ENCODE measurements around the gene VASP.

VASP gene

GRCh38 chr19:45495178-45495577 lies 12.1 kb upstream of the VASP start:
- ATAC-seq (replicated peaks; ENCODE audit: extremely low read depth, poor library complexity, severe bottlenecking): no peak
- Mint-ChIP-seq H3K9me3 (no peaks in the 10 kb centered on the region), H3K27ac (ENCODE audit: low read depth) (no peak overlapping the region), H3K36me3 (ENCODE audit: insufficient read depth) (peaks cover 12% of the 10 kb centered on the region), H3K27me3 (peaks cover 24% of the 10 kb centered on the region), H3K4me3 (peak overlapping the region; percentile 82), H3K4me1 (peaks cover 39% of the 10 kb centered on the region)
- no peak for DNase-seq (ENCODE audit: low spot score in 2 of 2)

- Mint-ChIP-seq H3K36me3 (ENCODE audit: insufficient read depth) (peaks cover 12% of the 10 kb centered on the region), H3K27me3 (peaks cover 24% of the 10 kb centered on the region), H3K27ac (ENCODE audit: low read depth) (peak overlapping the region; percentile 74), H3K4me1 (peaks cover 47% of the 10 kb centered on the region), H3K9me3 (no peaks in the 10 kb centered on the region), H3K4me3 (peak overlapping the region; percentile 82)
- DNase-seq (ENCODE audit: low spot score in 2 of 2): peak in 1 of 2 donors; percentile 23
- ATAC-seq (replicated peaks; ENCODE audit: extremely low read depth, poor library complexity, severe bottlenecking): peak; percentile 20
These were observed 10.8 kb upstream of the VASP start for GRCh38 chr19:45496349-45496953.

- H3K27ac Mint-ChIP-seq (ENCODE audit: low read depth): peak overlapping the region; percentile 29
- peaks cover 47% of the 10 kb centered on the region for H3K4me1 Mint-ChIP-seq
These were observed 9.5 kb upstream of the VASP start for GRCh38 chr19:45497791-45498190.

GRCh38 chr19:45498411-45499195 lies 8.7 kb upstream of the VASP start, which contains the start of gene PPM1N:
Gene PPM1N, plus strand, starts transcription at chr19:45498443. Its CDS starts 30 bp downstream, at chr19:45498473.
- Mint-ChIP-seq H3K36me3 (ENCODE audit: insufficient read depth) (peaks cover 10% of the 10 kb centered on the region), H3K27ac (ENCODE audit: low read depth) (peak within 1 kb of the TSS; percentile 74), H3K4me1 (peaks cover 41% of the 10 kb centered on the region), H3K27me3 (peaks cover 11% of the 10 kb centered on the region), H3K9me3 (no peaks in the 10 kb centered on the region), H3K4me3 (peak within 1 kb of the TSS; percentile 82)
- ATAC-seq (replicated peaks; ENCODE audit: extremely low read depth, poor library complexity, severe bottlenecking) (peak; percentile 75), DNase-seq (ENCODE audit: low spot score in 2 of 2) (peak; percentile 55 to 61)

More at GRCh38 chr19:45497791-45498190, 9.5 kb upstream of the VASP start:
- ATAC-seq (replicated peaks; ENCODE audit: extremely low read depth, poor library complexity, severe bottlenecking) (no peak), DNase-seq (ENCODE audit: low spot score in 2 of 2) (no peak)
- peaks cover 10% of the 10 kb centered on the region for H3K36me3 Mint-ChIP-seq (ENCODE audit: insufficient read depth)
- peaks cover 19% of the 10 kb centered on the region for H3K27me3 Mint-ChIP-seq
- H3K9me3 Mint-ChIP-seq: no peaks in the 10 kb centered on the region
- H3K4me3 Mint-ChIP-seq: peak overlapping the region; percentile 82

GRCh38 chr19:45499196-45500180 lies 7.8 kb upstream of the VASP start:
- Mint-ChIP-seq H3K9me3 (no peaks in the 10 kb centered on the region), H3K4me3 (peak overlapping the region; percentile 82), H3K4me1 (peaks cover 41% of the 10 kb centered on the region), H3K27me3 (peaks cover 11% of the 10 kb centered on the region), H3K27ac (ENCODE audit: low read depth) (no peak overlapping the region), H3K36me3 (ENCODE audit: insufficient read depth) (peaks cover 10% of the 10 kb centered on the region)
- ATAC-seq (replicated peaks; ENCODE audit: extremely low read depth, poor library complexity, severe bottlenecking) (peak; percentile 9), DNase-seq (ENCODE audit: low spot score in 2 of 2) (peak in 1 of 2 donors; percentile 30)

- Mint-ChIP-seq H3K4me3 (no peak overlapping the region), H3K9me3 (no peaks in the 10 kb centered on the region), H3K36me3 (ENCODE audit: insufficient read depth) (peaks cover 7% of the 10 kb centered on the region), H3K4me1 (peaks cover 39% of the 10 kb centered on the region), H3K27ac (ENCODE audit: low read depth) (no peak overlapping the region), H3K27me3 (no peaks in the 10 kb centered on the region)
- no peak for DNase-seq (ENCODE audit: low spot score in 2 of 2)
- no peak for ATAC-seq (replicated peaks; ENCODE audit: extremely low read depth, poor library complexity, severe bottlenecking)
These were observed 6.2 kb upstream of the VASP start for GRCh38 chr19:45500918-45501729.

- H3K27ac Mint-ChIP-seq (ENCODE audit: low read depth): no peak overlapping the region
- no peak overlapping the region for H3K4me3 Mint-ChIP-seq
- H3K36me3 Mint-ChIP-seq (ENCODE audit: insufficient read depth): peaks cover 7% of the 10 kb centered on the region
- no peak for DNase-seq (ENCODE audit: low spot score in 2 of 2)
- H3K4me1 Mint-ChIP-seq: peaks cover 39% of the 10 kb centered on the region
- no peaks in the 10 kb centered on the region for H3K27me3 Mint-ChIP-seq
- no peak for ATAC-seq (replicated peaks; ENCODE audit: extremely low read depth, poor library complexity, severe bottlenecking)
- no peaks in the 10 kb centered on the region for H3K9me3 Mint-ChIP-seq
These were observed 5.6 kb upstream of the VASP start for GRCh38 chr19:45501730-45502014.

- no peak for ATAC-seq (replicated peaks; ENCODE audit: extremely low read depth, poor library complexity, severe bottlenecking)
- no peak overlapping the region for H3K27ac Mint-ChIP-seq (ENCODE audit: low read depth)
- peaks cover 35% of the 10 kb centered on the region for H3K4me1 Mint-ChIP-seq
- H3K9me3 Mint-ChIP-seq: no peaks in the 10 kb centered on the region
- no peaks in the 10 kb centered on the region for H3K27me3 Mint-ChIP-seq
- H3K36me3 Mint-ChIP-seq (ENCODE audit: insufficient read depth): peaks cover 8% of the 10 kb centered on the region
- no peak overlapping the region for H3K4me3 Mint-ChIP-seq
- no peak for DNase-seq (ENCODE audit: low spot score in 2 of 2)
These were observed 5.2 kb upstream of the VASP start for GRCh38 chr19:45502111-45502510.

GRCh38 chr19:45503909-45504308 lies 3.4 kb upstream of the VASP start:
- ATAC-seq (replicated peaks; ENCODE audit: extremely low read depth, poor library complexity, severe bottlenecking) (no peak), DNase-seq (ENCODE audit: low spot score in 2 of 2) (no peak)
- H3K9me3 Mint-ChIP-seq: no peaks in the 10 kb centered on the region
- peaks cover 25% of the 10 kb centered on the region for H3K4me1 Mint-ChIP-seq
- no peak overlapping the region for H3K4me3 Mint-ChIP-seq
- peaks cover 11% of the 10 kb centered on the region for H3K36me3 Mint-ChIP-seq (ENCODE audit: insufficient read depth)
- no peaks in the 10 kb centered on the region for H3K27me3 Mint-ChIP-seq
- H3K27ac Mint-ChIP-seq (ENCODE audit: low read depth): no peak overlapping the region

GRCh38 chr19:45505151-45505995 lies 1.9 kb upstream of the VASP start:
- Mint-ChIP-seq H3K9me3 (no peaks in the 10 kb centered on the region), H3K27me3 (no peaks in the 10 kb centered on the region), H3K4me3 (peak overlapping the region; percentile 100), H3K27ac (ENCODE audit: low read depth) (peak overlapping the region; percentile 99), H3K36me3 (ENCODE audit: insufficient read depth) (peaks cover 10% of the 10 kb centered on the region), H3K4me1 (peaks cover 32% of the 10 kb centered on the region)
- no peak for ATAC-seq (replicated peaks; ENCODE audit: extremely low read depth, poor library complexity, severe bottlenecking)
- no peak for DNase-seq (ENCODE audit: low spot score in 2 of 2)

GRCh38 chr19:45505996-45506245 lies 1.4 kb upstream of the VASP start:
- Mint-ChIP-seq H3K36me3 (ENCODE audit: insufficient read depth) (peaks cover 10% of the 10 kb centered on the region), H3K9me3 (no peaks in the 10 kb centered on the region)
- ATAC-seq (replicated peaks; ENCODE audit: extremely low read depth, poor library complexity, severe bottlenecking): no peak

More at GRCh38 chr19:45505996-45506245, 1.4 kb upstream of the VASP start:
- no peak for DNase-seq (ENCODE audit: low spot score in 2 of 2)
- Mint-ChIP-seq H3K27ac (ENCODE audit: low read depth) (peak overlapping the region; percentile 99), H3K4me1 (peaks cover 34% of the 10 kb centered on the region), H3K27me3 (no peaks in the 10 kb centered on the region), H3K4me3 (peak overlapping the region; percentile 100)
